Natural killer cell (primary cell): ENCODE results near the gene RCE1. TPM values are rescaled to one million over a fixed set of nuclear protein-coding genes. Genes with fewer than 3 reads are reported as not detected.

Experiments used
- ATAC-seq, 3 donors: fragments of 150-1000 bp in 2 of 3; fragments of 200-7000 bp in 1 of 3; cut with Tn5 transposase; 1 replicate in 1 of 3; 2 replicates in 2 of 3; pipeline ENCODE4 v1.10.0; 2021; ENCODE audit warnings: mild to moderate bottlenecking in 2 of 3, moderate library complexity in 2 of 3
- DNase-seq, 2 donors: peaks; one replicate each; pipeline versions ENCODE4 v3.0.0 to v3.0.0-alpha.2; 2013 to 2021; ENCODE audit warnings: mixed read lengths in 1 of 2
- H3K27ac ChIP-seq: one replicate; pipeline ENCODE4 v1.5.1; 2013; ENCODE audit warnings: mild to moderate bottlenecking, low read length
- H3K27me3 ChIP-seq: one replicate; pipeline ENCODE4 v1.6.1; 2013; ENCODE audit warnings: low read length; ENCODE audit not compliant: control insufficient read depth, insufficient read depth
- H3K36me3 ChIP-seq: one replicate; pipeline ENCODE4 v1.6.1; 2013; ENCODE audit warnings: low read length; ENCODE audit not compliant: control insufficient read depth, insufficient read depth
- H3K4me1 ChIP-seq: one replicate; pipeline ENCODE4 v1.6.1; 2013; ENCODE audit warnings: low read length; ENCODE audit not compliant: control insufficient read depth, insufficient read depth
- H3K4me3 ChIP-seq: one replicate; pipeline ENCODE4 v1.5.1; 2013; ENCODE audit warnings: low read length
- H3K9me3 ChIP-seq: one replicate; pipeline ENCODE4 v1.6.1; 2013; ENCODE audit warnings: low read length; ENCODE audit not compliant: control insufficient read depth, insufficient read depth
- H3K27ac Mint-ChIP-seq, 2 donors: one replicate each; pipeline ENCODE4 v1.8.0; 2022; ENCODE audit warnings: mild to moderate bottlenecking in 2 of 2, mixed read lengths in 2 of 2, moderate library complexity in 1 of 2
- H3K27me3 Mint-ChIP-seq, 2 donors: one replicate each; pipeline ENCODE4 v1.8.0; 2022; ENCODE audit warnings: low read depth in 2 of 2, mixed read lengths in 2 of 2
- H3K36me3 Mint-ChIP-seq: one replicate; pipeline ENCODE4 v1.8.0; 2022; ENCODE audit warnings: mixed read lengths
- H3K4me1 Mint-ChIP-seq, 2 donors: one replicate each; pipeline ENCODE4 v1.8.0; 2022; ENCODE audit warnings: mixed read lengths in 2 of 2
- H3K4me3 Mint-ChIP-seq: one replicate; pipeline ENCODE4 v1.8.0; 2022; ENCODE audit warnings: mild to moderate bottlenecking, moderate library complexity, mixed read lengths
- H3K9me3 Mint-ChIP-seq, 2 donors: one replicate each; pipeline ENCODE4 v1.8.0; 2022; ENCODE audit warnings: mixed read lengths in 2 of 2
- CTCF ChIP-seq: fragments of 200-600 bp; IDR thresholded peaks from one replicate; pipeline ENCODE4 v1.8.0; 2022; ENCODE audit warnings: antibody characterized with exemption
- WGBS: methylation state at CpG from one replicate; pipeline ENCODE4 v1.1.7; 2013; ENCODE audit warnings: missing lambda C conversion rate; ENCODE audit not compliant: insufficient coverage; 5-methylcytosine and 5-hydroxymethylcytosine counted together
- intact Hi-C: fragments of 100-400 bp; cut with micrococcal nuclease; formaldehyde crosslinking; loops from one replicate; pipeline ENCODE4 v1.14.2; 2022
- total RNA-seq, 4 donors: library from RNA; stranded (reverse); fragments of 120-200 nt in 1 of 4; gene quantifications; one replicate each; pipeline versions ENCODE4 v1.2.3 to v1.2.4, GENCODE V29; 2013 to 2022

Gene RCE1
- total RNA-seq, 3 donors from 2014 or later (not counting 1 experiment from before 2014, with no cell fraction given) = 41.3 to 47.0 (median 41.7) TPM

- H3K9me3 Mint-ChIP-seq = no peaks in the 10 kb centered on the region
- Histone ChIP-seq H3K4me1 (peaks cover 3% of the 10 kb centered on the region), H3K4me3 (no peak overlapping the region), H3K36me3 (no peaks in the 10 kb centered on the region), H3K27ac (no peak overlapping the region), H3K27me3 (no peaks in the 10 kb centered on the region), H3K9me3 (no peaks in the 10 kb centered on the region)
- no peak overlapping the region for H3K4me3 Mint-ChIP-seq
- intact Hi-C loops = no loop called here
- no peaks in the 10 kb centered on the region for H3K27me3 Mint-ChIP-seq
- ATAC-seq = no peak
- H3K36me3 Mint-ChIP-seq = no peaks in the 10 kb centered on the region
- no peak for DNase-seq
- no peak overlapping the region for H3K27ac Mint-ChIP-seq
- TF ChIP-seq CTCF = no peak
- WGBS = 96% methylated on average over 32 of the region's 32 CpGs
- no peaks in the 10 kb centered on the region for H3K4me1 Mint-ChIP-seq
Observed at GRCh38 chr11:66861038-66861773, 18.0 kb downstream of the RCE1 start.

GRCh38 chr11:66861774-66862558 is 18.7 kb downstream of the RCE1 start:
- no peak overlapping the region for H3K27ac Mint-ChIP-seq
- 95% methylated on average over 30 of the region's 30 CpGs for WGBS
- Histone ChIP-seq H3K36me3 (no peaks in the 10 kb centered on the region), H3K27ac (no peak overlapping the region), H3K27me3 (no peaks in the 10 kb centered on the region), H3K4me3 (no peak overlapping the region), H3K4me1 (peaks cover 3% of the 10 kb centered on the region), H3K9me3 (no peaks in the 10 kb centered on the region)
- intact Hi-C loops = no loop called here
- ATAC-seq (no peak), DNase-seq (no peak)
- no peaks in the 10 kb centered on the region for H3K4me1 Mint-ChIP-seq
- no peaks in the 10 kb centered on the region for H3K27me3 Mint-ChIP-seq
- H3K4me3 Mint-ChIP-seq = no peak overlapping the region
- no peaks in the 10 kb centered on the region for H3K36me3 Mint-ChIP-seq
- H3K9me3 Mint-ChIP-seq = no peaks in the 10 kb centered on the region
- no peak for TF ChIP-seq CTCF

GRCh38 chr11:66862559-66863037 is 19.4 kb downstream of the RCE1 start:
- no peaks in the 10 kb centered on the region for H3K27me3 Mint-ChIP-seq
- intact Hi-C loops = no loop called here

More at GRCh38 chr11:66862559-66863037, 19.4 kb downstream of the RCE1 start:
- H3K27me3 ChIP-seq = no peaks in the 10 kb centered on the region
- Mint-ChIP-seq H3K27ac (no peak overlapping the region), H3K36me3 (no peaks in the 10 kb centered on the region), H3K4me1 (no peaks in the 10 kb centered on the region), H3K9me3 (no peaks in the 10 kb centered on the region), H3K4me3 (no peak overlapping the region)
- H3K9me3 ChIP-seq = no peaks in the 10 kb centered on the region
- 88% methylated on average over 11 of the region's 11 CpGs for WGBS
- no peak overlapping the region for H3K27ac ChIP-seq
- H3K4me3 ChIP-seq = no peak overlapping the region
- ATAC-seq = no peak
- no peaks in the 10 kb centered on the region for H3K4me1 ChIP-seq
- no peaks in the 10 kb centered on the region for H3K36me3 ChIP-seq
- DNase-seq = no peak
- no peak for TF ChIP-seq CTCF
